Stimulated activated CD8-positive, alpha-beta memory T cell treated with anti-CD3 and anti-CD28 coated beads, Interleukin-12 subunit alpha, Interleukin-12 subunit beta, amount 100 ng/mL, for 4 hours (primary cell): ENCODE measurements around the gene CDHR4.
"Not testable (repeated sequence)": the region's sequence is repeated elsewhere in the genome, so short reads cannot be mapped to it uniquely, and the experiment has no call there.

Source experiments
- DNase-seq: peaks from one replicate; pipeline ENCODE4 v3.0.0-alpha.2; 2020; ENCODE audit warnings: low read depth

CDHR4 gene, protein sequence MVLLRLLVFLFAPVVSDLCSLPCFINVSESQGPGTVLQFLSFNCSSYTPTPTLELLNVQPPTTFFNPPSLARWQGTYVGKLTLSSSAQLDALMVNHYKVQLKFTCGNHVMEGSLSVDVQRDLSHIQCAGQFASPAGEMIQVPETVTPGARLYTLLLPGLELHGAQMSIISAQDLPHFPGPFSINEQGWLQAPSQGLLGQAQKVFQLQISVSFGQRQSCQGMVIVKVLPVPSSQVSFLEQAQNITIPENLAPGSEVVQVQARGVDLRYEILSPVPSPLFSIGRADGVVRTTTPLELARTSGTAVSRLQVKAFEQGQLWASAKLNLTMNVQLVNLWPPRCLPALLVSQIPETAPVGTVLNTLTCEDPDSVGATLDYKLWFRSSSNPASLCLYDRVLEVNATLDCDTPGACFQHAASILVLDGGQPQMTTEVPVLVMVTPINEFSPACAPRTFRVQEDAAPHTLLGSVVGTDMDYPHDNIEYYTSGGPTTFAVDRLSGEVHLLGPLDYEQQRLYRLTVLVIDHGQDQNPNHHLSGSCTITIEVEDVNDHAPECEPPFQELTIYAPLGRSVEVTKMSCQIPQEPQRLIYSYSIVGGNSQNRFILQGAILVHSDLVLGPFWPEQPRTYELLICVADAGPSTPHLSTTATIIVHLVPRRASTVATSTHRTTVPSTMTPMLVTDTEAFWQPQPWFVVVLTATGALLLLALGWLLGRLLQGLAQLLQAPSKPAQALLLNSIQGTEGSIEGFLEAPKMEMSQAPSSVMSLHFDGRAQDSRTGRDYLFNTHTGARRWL

GRCh38 chr3:49799761-49800160 lies at the start of gene CDHR4:
TSS of gene CDHR4 (minus strand) at chr3:49799873. CDS start at chr3:49799812, 61 bp downstream.
- DNase-seq = no peak

- no peak for DNase-seq
These were observed 46.0 kb upstream of the CDHR4 start for GRCh38 chr3:49845694-49846093.

DNA sequence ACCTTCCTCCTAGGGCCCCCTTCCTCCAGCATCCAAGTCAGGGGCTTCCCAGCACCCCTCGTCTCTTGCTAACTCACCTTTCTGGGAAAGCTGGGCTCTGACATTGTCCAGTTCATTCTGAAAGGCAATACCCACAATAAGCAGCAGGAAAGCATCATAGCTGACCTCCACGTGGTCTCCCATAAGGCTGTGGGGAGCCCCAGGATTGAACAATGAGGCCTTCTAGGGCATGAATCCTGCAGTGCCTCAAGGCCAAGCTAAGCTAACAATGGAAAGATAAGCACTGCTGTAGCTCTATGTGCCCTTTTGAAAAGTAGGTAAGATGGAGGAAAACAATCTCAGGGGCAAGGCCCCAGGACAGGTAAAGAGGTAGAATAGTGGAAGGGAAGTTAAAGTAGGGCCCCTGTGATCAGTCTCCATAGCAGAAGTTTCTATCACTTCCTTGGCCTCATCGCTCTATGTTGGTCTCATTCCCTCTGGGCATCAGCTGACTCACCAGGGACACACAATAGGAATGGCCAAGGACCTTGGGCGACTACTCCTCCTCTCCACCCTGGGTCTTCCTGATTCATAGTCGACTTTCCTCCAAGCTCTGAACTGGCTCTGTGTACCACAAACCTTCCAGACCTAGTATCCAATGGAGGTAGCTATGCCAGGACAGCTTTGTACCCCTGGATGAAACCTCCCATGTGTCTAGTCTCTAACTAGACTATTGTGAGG lies 45.0 kb upstream of the CDHR4 start:
- DNase-seq = no peak

DNA sequence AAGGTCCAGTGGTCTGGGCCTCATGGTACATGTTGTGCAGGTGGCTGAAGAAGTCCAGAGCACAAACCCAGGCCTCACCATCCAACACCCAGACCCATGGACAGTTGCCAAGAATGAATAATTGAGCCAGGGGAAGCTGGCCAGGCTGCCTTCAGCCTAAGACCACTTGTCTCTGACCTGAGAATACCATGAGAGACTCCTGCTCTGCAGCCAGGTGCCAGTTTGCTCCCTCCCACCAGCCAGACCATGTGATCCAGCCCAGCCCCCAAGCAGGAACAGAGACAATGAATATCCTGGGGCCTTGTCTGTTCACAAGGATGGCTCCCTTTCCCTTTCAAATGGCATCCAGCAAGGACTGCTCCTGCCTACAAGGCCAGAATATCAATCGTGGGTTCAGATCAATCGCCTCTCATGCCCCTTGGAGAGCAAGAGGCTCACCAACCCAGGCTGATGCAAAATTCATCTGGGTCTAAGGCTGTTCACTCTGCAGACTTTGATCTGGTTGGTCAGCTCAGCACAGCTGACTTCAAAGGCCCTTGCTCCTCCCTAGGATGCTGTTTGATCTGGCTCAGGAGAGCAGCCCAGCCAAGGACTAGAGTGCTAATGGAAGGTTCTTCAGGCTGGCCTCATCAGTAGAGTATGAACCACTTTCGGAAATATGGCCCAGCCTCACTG lies 43.3 kb upstream of the CDHR4 start:
- no peak for DNase-seq

DNA sequence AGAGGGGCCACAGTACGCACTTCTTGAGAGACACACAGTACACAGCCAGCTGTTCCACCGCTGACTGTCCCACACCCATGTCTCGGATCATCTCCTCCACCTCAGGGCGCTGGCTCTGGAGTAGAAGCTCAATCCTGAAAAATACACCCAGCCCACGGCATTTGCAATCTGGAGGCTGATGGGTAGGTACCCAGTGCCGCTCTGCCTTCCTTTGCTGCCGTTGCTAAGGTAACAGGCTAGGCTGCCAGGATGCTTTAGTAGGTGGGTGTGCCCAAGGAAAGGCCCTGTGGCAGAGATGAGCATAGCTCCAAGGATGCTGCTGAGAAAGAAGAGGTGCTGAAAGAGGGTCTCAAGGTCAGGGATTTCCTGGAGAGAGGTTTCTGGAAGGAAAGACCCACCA lies 42.1 kb upstream of the CDHR4 start:
- DNase-seq = no peak

DNA sequence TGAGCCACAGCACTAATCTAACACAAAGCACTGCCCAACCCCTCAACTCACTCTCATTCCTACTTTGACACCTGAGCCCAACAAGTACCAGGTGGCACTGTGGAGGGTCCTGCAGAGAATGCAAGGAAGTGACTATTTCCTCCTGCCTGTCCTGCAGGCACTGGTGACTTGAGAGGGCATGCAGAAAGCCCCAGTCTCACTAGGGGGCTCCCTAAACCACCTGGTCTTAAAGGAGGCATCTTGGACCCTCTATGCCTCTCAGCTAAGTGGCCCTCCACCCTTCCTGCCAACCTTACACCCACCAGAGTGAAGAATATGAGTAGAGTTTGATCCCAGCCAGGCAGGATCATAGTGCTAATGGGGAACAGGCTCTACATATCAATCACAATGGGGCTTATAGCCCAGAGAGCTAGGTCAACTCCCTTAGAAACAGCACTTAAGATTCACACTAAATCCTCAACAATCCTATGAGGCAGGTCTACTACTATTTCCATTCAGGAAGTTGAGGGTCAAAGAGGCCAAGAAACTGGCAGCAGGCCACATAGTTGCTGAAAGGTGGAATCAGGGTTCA lies 41.5 kb upstream of the CDHR4 start:
- DNase-seq = no peak

- DNase-seq = no peak
These were observed 40.7 kb upstream of the CDHR4 start for GRCh38 chr3:49840388-49840787.

GRCh38 chr3:49839193-49839809 lies 39.6 kb upstream of the CDHR4 start:
- peak; percentile 53 for DNase-seq

DNA sequence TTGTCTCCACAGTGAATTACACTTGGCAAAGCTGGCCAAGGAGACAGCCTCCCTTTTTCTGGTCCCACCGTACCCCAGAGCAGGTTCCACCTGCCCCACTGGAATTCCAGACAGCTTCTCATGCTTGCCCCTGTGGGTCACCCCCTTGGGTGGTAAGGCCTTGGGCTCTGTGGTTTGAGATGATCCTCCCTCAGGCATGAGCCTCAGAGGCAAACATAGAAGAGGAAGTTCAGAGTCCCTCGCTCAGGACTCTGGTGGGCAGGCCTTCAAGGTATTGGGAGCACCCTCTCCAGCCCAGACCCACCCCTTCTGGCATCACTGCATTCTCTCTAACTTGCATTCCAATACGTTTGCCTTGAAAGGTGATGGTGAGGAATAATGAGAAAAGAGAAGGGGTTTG lies 31.7 kb upstream of the CDHR4 start:
- no peak for DNase-seq

GRCh38 chr3:49826016-49826415 lies 26.3 kb upstream of the CDHR4 start:
- DNase-seq = no peak

DNA sequence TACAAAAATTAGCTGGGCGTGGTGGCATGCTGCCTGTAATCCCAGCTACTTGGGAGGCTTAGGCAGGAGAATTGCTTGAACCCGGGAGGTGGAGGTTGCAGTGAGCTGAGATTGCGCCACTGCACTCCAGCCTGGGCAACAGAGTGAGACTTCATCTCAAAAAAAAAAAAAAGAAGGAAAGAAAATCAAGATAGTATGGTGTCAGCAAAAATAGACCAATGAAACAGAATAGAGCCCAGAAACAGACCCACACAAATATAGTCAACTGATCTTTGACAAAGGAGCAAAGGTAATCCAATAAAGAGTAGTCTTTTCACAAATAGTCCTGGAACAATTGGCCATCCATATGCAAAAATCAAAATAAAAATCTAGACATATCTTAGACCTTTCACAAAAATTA lies 23.5 kb upstream of the CDHR4 start:
- not testable (repeated sequence) for DNase-seq

DNA sequence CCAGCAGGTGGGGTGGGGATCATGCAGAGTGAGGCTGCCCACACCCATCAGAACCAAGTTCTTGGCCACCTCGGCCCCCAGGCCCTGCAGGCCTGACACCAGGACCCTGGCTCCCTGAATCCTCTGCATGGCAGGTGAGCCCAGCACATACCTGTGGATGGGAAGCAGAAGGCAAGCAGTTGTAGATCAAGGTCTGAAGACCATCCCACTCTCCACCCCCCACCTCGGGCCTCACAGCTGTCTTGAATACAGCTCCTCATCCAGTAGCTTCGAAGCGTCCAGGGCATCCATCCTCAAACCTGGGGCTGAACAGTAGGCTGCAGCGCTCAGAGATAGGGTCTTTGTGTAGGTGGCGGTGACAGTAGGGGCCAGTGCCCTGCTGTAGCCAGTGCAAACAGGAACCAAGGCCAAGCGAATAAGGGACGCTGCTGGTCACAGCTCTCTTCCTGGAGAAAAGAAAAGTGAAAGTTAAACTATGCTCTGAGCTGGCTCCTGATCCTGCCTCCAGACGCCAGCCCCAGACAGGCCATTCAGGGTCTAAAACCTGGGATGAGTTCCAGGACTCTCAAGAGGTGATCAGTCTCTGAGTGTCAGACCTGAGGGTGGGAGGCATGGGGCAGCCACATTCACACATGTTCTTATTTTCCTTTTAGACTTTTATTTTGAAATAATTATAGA lies 14.0 kb upstream of the CDHR4 start, which contains the start of gene UBA7:
Gene UBA7, minus strand, starts transcription at position 457 of the 678 bp plus-strand sequence. Its CDS starts 166 bp downstream, at position 291.
- no peak for DNase-seq

- DNase-seq = no peak
These were observed 13.3 kb upstream of the CDHR4 start for GRCh38 chr3:49812916-49813496.

- DNase-seq = no peak
These were observed 7.9 kb upstream of the CDHR4 start for GRCh38 chr3:49807431-49808114.

GRCh38 chr3:49806850-49807249 lies 7.2 kb upstream of the CDHR4 start:
- no peak for DNase-seq

DNA sequence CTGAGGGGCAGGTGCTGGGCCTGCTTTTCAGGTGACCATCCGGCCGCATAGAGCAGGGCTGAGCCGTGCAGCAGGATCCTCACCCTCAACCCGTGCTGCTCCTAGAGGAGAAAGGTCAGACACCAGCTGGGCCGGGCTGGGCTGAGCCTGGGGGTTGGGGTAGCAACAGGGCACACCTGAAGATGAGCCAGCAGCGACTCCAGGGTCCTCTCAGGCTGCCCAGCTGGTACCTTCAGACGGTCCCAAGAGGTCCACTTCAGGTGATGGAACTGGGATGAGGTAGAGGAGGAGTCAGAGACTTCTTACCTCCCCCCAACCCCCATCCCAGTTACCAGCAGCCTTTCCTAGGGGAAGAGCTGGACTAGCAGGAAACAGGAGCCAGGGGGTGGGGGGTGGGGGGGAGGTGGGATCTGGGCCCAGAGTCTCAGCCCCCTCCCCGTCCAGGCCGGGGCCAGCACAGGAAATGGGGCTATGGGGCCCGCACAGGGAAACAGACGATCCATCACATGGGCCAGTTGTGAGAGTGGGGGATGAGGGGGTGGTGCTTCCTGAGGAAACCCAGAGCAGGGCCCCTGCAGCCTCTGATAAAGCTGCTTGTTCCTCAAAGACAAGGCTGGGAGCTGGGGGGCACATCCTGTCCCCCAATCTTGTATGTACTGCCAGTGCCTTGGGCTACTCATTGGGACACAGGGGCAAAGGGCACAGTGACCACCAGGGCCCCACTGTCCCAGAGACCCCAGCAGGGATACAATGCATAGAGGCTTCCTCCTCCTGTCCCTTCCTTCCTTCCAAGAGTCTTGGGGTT lies 6.4 kb upstream of the CDHR4 start:
- DNase-seq = no peak

DNA sequence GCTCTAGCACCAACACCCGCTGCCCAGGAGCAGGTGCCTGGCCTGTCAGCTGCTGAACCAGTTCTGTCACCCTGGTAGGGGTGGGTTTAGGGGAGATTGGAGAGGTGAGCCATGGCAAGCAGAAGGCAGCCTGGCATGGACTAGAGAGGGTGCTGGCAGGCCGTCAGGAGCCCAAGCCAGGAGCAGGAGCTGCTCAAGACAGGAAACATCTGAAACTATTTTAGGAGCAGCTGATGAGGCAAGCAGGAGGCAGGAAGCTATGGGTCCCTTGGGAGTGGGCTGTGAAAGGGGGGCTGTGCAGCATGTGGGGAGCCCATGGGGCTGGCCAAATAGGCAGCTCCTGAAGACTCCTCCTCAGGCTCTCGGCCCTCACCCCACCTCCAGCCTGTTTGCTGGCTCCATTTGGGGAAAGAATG lies 5.7 kb upstream of the CDHR4 start:
- DNase-seq = no peak

DNA sequence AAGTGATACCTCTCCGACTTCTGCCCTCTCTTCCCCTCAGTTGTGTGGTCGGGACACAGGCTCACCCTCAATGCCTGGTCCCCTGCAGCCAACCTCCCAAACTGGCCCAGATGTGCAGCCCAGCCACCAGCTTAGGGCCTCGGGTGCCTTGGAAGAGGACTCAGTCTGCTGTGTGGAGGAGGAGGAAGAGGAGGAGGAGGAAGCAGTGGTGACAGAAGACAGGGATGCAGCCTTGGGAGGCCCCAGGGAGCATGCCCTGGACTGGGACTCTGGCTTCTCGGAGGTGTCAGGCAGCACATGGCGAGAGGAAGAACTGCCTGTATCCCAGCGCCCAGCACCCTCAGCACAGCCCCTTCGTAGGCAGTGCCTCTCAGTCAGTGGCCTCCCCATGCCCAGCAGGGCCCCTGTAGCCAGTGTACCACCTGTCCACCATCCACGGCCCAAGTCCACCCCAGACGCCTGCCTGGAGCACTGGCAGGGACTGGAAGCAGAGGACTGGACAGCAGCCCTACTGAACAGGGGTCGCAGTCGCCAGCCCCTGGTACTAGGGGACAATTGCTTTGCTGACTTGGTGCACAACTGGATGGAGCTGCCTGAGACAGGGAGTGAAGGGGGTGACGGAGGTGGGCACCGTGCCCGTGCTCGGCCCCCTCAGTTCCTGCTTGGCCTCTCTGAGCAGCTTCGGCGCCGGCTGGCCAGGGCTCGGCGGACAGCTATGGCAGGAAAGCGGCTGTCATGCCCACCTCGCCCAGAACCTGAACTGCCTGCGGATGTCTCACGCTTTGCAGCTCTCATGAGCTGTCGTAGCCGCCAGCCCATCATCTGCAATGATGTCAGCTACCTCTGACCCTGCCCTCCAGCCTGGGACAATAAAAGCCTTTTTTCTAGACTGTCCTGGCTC lies 4.7 kb upstream of the CDHR4 start:
- DNase-seq = no peak
